Activated CD4-positive, alpha-beta T cell treated with anti-CD3 and anti-CD28 coated beads, Interleukin-2, Interleukin-6, amounts not matched to agents 100 ng/mL and 50 ng/mL, durations not matched to agents 16 hours and 8 hours (primary cell): ENCODE results near the gene CLEC18A.
"Not testable (repeated sequence)": the region's sequence is repeated elsewhere in the genome, so short reads cannot be mapped to it uniquely, and the experiment has no call there.

ENCODE experiments used
- DNase-seq: peaks from one replicate; pipeline ENCODE4 v3.0.0-alpha.2; 2020

CLEC18A gene

GRCh38 chr16:69931631-69932030 lies 19.5 kb upstream of the CLEC18A start:
- DNase-seq = no peak

GRCh38 chr16:69932228-69932627 lies 18.9 kb upstream of the CLEC18A start:
- DNase-seq = no peak

DNA sequence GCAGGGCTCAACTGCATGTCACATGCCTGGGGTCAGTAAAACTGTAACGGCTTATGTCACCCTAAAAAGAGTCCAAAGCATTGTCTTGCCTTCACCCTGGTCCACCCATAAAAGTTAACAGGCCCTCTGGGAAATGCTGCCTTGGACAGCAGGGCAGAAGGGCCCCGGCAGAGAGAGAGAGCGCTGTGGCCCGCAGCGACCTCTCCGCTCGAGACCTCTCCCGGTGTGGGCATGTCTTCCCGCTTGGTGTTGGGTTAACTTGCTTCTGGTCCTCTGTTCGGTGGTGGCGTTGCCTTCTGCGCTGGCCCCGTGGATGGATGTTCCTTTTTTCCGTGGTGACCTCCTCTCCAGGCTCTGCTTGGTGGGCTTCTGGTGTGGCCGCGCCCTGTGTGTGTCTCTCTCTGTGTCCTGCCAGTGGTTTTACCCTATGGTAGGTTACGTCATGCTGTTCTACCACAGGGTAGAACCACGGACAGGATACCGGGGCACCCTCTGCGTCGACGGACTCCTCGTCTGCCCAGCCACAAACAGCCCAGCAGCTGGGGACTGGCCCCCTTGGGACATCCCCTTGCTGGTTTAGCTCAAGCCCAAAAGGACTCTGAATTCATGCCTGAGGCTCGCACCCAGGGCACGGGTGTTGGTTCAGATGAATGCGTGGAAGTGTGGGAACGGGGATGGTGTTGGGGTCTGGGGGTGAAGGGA lies 18.3 kb upstream of the CLEC18A start:
- no peak for DNase-seq

DNA sequence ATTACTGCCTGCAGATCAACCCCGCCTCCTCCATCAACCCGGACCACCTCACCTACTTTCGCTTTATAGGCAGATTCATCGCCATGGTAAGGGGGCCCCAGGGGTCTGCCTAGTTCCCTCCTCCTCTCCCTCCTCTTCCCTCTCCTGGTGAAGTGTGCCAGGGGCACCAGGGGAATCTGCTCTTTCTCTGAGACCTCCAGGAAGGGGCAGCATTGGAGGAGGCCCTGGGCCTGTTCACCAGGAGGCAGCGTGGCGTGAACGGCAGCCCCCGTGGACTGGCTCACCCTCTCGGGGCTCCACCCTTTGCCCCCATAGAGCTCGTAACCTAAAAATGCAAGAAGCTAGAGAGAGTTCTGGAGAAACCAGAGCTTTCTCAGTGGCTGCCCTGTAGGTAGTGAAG lies 17.1 kb upstream of the CLEC18A start:
- no peak for DNase-seq

- DNase-seq = no peak
Measured at GRCh38 chr16:69934751-69935150, 16.4 kb upstream of the CLEC18A start.

- DNase-seq = no peak
Measured at GRCh38 chr16:69935278-69935711, 15.8 kb upstream of the CLEC18A start.

GRCh38 chr16:69935740-69936139 lies 15.4 kb upstream of the CLEC18A start:
- DNase-seq = no peak

DNA sequence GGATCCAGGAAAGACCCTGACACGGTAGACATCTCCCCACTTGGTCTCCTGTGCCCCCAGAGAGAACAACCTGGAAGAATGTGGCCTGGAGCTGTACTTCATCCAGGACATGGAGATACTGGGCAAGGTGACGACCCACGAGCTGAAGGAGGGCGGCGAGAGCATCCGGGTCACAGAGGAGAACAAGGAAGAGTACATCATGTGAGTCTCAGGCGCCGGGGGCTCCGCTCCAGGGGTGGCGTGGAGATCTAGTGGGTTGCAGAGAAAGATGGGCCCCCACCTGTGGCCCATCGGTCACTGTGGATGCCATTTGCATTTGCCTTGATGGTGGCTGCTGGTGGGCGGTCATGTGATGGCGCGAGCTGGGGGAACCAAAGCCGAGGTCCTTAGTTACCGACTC lies 14.9 kb upstream of the CLEC18A start:
- DNase-seq = no peak

- no peak for DNase-seq
Measured at GRCh38 chr16:69936751-69937211, 14.4 kb upstream of the CLEC18A start.

- DNase-seq = no peak
Measured at GRCh38 chr16:69937465-69937951, 13.6 kb upstream of the CLEC18A start.

- no peak for DNase-seq
Measured at GRCh38 chr16:69938981-69939820, 11.9 kb upstream of the CLEC18A start.

GRCh38 chr16:69939821-69940585 lies 11.1 kb upstream of the CLEC18A start:
- no peak for DNase-seq

GRCh38 chr16:69940676-69941075 lies 10.5 kb upstream of the CLEC18A start:
- no peak for DNase-seq

DNA sequence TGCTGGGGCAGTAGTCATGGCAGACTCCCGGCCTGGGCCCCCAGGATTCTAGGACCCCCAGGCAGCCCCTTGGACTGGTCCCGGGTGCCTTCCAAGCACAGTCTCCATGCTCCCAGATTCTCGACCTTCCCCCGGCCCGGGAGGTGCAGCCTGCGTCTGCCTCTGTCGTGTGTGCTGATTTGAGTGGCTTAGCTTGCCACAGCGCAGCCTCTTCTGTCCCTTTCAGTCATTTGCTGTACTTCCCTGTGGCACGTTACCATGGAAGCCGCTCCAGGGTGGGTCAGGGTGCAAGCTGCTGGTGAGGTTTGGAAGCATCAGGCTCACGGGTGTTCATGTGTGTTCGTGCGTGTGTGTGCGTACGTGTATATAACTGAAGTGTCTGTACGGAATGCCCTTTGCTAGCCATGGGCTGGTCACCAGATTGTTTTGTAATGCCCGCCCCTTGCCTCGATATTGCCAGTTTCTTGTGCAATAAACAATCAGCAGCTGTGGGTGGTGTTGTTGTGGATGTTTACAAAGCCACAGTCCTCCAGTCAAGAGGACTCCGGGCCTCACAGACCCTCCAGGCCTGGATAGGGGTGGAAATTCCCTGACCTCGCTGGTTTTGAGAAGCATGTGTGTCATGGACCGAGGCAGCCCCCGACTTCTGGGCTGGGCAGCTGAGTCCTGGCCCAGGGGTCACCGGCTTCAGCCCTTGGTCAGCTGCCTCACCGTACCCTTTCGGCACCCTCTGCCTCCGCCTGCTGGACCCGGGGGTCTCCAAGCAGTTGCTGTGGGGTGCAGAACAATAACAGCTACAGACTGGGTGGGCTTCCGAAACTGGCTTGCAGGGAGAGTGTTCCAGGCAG lies 9.7 kb upstream of the CLEC18A start:
- DNase-seq = no peak

- DNase-seq = no peak
Measured at GRCh38 chr16:69942099-69942491, 9.0 kb upstream of the CLEC18A start.

- DNase-seq = no peak
Measured at GRCh38 chr16:69942627-69943170, 8.4 kb upstream of the CLEC18A start.

GRCh38 chr16:69943241-69944036 lies 7.7 kb upstream of the CLEC18A start:
- not testable (repeated sequence) for DNase-seq

GRCh38 chr16:69950411-69950810 lies 723 bp upstream of the CLEC18A start:
- DNase-seq = not testable (repeated sequence)

- DNase-seq = not testable (repeated sequence)
Measured at GRCh38 chr16:69951672-69952031, 518 bp downstream of the CLEC18A start.

GRCh38 chr16:69952116-69952515 lies 982 bp downstream of the CLEC18A start:
- not testable (repeated sequence) for DNase-seq
